HG02884 (cell line): ENCODE measurements around the gene IKZF3.
"Not testable (repeated sequence)": the region's sequence is repeated elsewhere in the genome, so short reads cannot be mapped to it uniquely, and the experiment has no call there.

Experiments
- ATAC-seq: cut with Tn5 transposase; IDR thresholded peaks from one replicate; pipeline ENCODE4 v1.9.1; 2021; ENCODE audit warnings: mild to moderate bottlenecking, moderate library complexity; ENCODE audit not compliant: unreplicated experiment

The IKZF3 gene

GRCh38 chr17:39742856-39743436, 121.2 kb downstream of the IKZF3 start:
- ATAC-seq = no peak

- ATAC-seq = no peak
Observed at GRCh38 chr17:39742126-39742855, 121.8 kb downstream of the IKZF3 start.

- ATAC-seq = no peak
Observed at GRCh38 chr17:39740357-39741111, 123.6 kb downstream of the IKZF3 start.

- ATAC-seq = no peak
Observed at GRCh38 chr17:39739885-39740356, 124.2 kb downstream of the IKZF3 start.

- no peak for ATAC-seq
Observed at GRCh38 chr17:39738983-39739884, 124.9 kb downstream of the IKZF3 start.

GRCh38 chr17:39738568-39738901, 125.6 kb downstream of the IKZF3 start:
- no peak for ATAC-seq

- ATAC-seq = no peak
Observed at GRCh38 chr17:39737760-39738567, 126.1 kb downstream of the IKZF3 start, which contains the start of gene GRB7. TSS of gene GRB7 (plus strand) at chr17:39737938. CDS start at chr17:39742302, 4,364 bp downstream.

- ATAC-seq = no peak
Observed at GRCh38 chr17:39737206-39737759, 126.8 kb downstream of the IKZF3 start.

- ATAC-seq = no peak
Observed at GRCh38 chr17:39736319-39737165, 127.6 kb downstream of the IKZF3 start.

GRCh38 chr17:39735882-39736281, 128.2 kb downstream of the IKZF3 start:
- no peak for ATAC-seq

GRCh38 chr17:39732586-39732985, 131.5 kb downstream of the IKZF3 start:
- no peak for ATAC-seq

- ATAC-seq = peak; percentile 69
Observed at GRCh38 chr17:39730095-39730921, 133.8 kb downstream of the IKZF3 start, which contains the start of gene MIEN1. TSS of gene MIEN1 (minus strand) at chr17:39730532. CDS start at chr17:39730495, 37 bp downstream.

- ATAC-seq = no peak
Observed at GRCh38 chr17:39729280-39729851, 134.7 kb downstream of the IKZF3 start.

- ATAC-seq = no peak
Observed at GRCh38 chr17:39727556-39727955, 136.6 kb downstream of the IKZF3 start.

GRCh38 chr17:39726617-39727016, 137.5 kb downstream of the IKZF3 start:
- no peak for ATAC-seq

- ATAC-seq = not testable (repeated sequence)
Observed at GRCh38 chr17:39725923-39726322, 138.2 kb downstream of the IKZF3 start.

GRCh38 chr17:39724731-39725130, 139.4 kb downstream of the IKZF3 start:
- no peak for ATAC-seq
